T-cell (primary cell): Measurements from ENCODE around the gene MIPOL1. TPM values are rescaled to one million over a fixed set of nuclear protein-coding genes. Genes with fewer than 3 reads are reported as not detected.
"Not testable (repeated sequence)": the region's sequence is repeated elsewhere in the genome, so short reads cannot be mapped to it uniquely, and the experiment has no call there.

ENCODE experiments used
- ATAC-seq, 4 experiments: fragments of 200-7000 bp in 3 of 4; fragments of 150-1000 bp in 1 of 4; cut with Tn5 transposase; replicated peaks in 1 of 4; 1 replicate in 3 of 4; 2 replicates in 1 of 4; pipeline ENCODE4 v1.10.0; 2021; ENCODE audit warnings: moderate library complexity in 3 of 4, mild to moderate bottlenecking in 2 of 4, moderate number of reproducible peaks in 1 of 4
- CTCF ChIA-PET, 2 donors: fragments of 300-600 bp; sonication (Branson Sonifier 250); formaldehyde crosslinking; loops; one replicate each; lab custom pipeline; 2022; ENCODE audit warnings: antibody characterized with exemption in 2 of 2; lab: Charles Lee
- POLR2A ChIA-PET, 2 donors: fragments of 300-600 bp; sonication (Branson Sonifier 250); formaldehyde crosslinking; loops; one replicate each; lab custom pipeline; 2022; ENCODE audit warnings: antibody characterized with exemption in 2 of 2; lab: Charles Lee
- DNase-seq, 35 experiments: peaks; one replicate each; pipeline versions ENCODE4 v3.0.0 to v3.0.0-alpha.2; 2013 to 2023
- H3K27ac ChIP-seq: one replicate; pipeline ENCODE4 v1.5.1; 2013; ENCODE audit warnings: low read length
- H3K27me3 ChIP-seq, 2 experiments: replicated peaks in 1 of 2; 1 replicate in 1 of 2; 2 replicates in 1 of 2; pipeline versions ENCODE4 v1.6.1 to v1.7.0; 2013; ENCODE audit warnings: low read length in 1 of 2, mixed read lengths in 1 of 2; ENCODE audit not compliant: control insufficient read depth in 2 of 2, insufficient read depth in 2 of 2; ENCODE audit errors: extremely low read depth in 1 of 2
- H3K36me3 ChIP-seq, 2 donors: 1 replicate in 1 of 2; 2 replicates in 1 of 2; pipeline versions ENCODE4 v1.6.1 to v1.7.0; 2013; ENCODE audit warnings: low read length in 1 of 2; ENCODE audit not compliant: control insufficient read depth in 2 of 2, insufficient read depth in 1 of 2; ENCODE audit errors: extremely low read depth in 1 of 2
- H3K4me1 ChIP-seq, 2 experiments: 1 replicate in 1 of 2; 2 replicates in 1 of 2; pipeline versions ENCODE4 v1.6.1 to v1.7.0; 2013; ENCODE audit warnings: low read length in 2 of 2, mixed read lengths in 1 of 2; ENCODE audit not compliant: insufficient read depth in 2 of 2, control insufficient read depth in 1 of 2; ENCODE audit errors: extremely low read depth in 1 of 2
- H3K4me3 ChIP-seq, 2 donors: 1 replicate in 1 of 2; 2 replicates in 1 of 2; pipeline versions ENCODE4 v1.5.1 to v1.7.0; 2013; ENCODE audit warnings: mild to moderate bottlenecking in 2 of 2, low read length in 1 of 2, moderate library complexity in 1 of 2; ENCODE audit not compliant: control insufficient read depth in 1 of 2; ENCODE audit errors: extremely low read depth in 1 of 2
- H3K9me3 ChIP-seq: 2 replicates; pipeline ENCODE4 v1.7.0; 2013
- H3K27ac Mint-ChIP-seq, 2 donors: one replicate each; pipeline ENCODE4 v1.8.0; 2020 to 2021; ENCODE audit warnings: mild to moderate bottlenecking in 2 of 2, mixed read lengths in 2 of 2
- H3K27me3 Mint-ChIP-seq, 2 donors: one replicate each; pipeline ENCODE4 v1.8.0; 2021 to 2022; ENCODE audit warnings: mixed read lengths in 2 of 2
- H3K36me3 Mint-ChIP-seq: one replicate; pipeline ENCODE4 v1.8.0; 2021; ENCODE audit warnings: mixed read lengths
- H3K4me1 Mint-ChIP-seq, 3 donors: one replicate each; pipeline ENCODE4 v1.8.0; 2020 to 2022; ENCODE audit warnings: mixed read lengths in 3 of 3, mild to moderate bottlenecking in 1 of 3
- H3K4me3 Mint-ChIP-seq, 3 donors: one replicate each; pipeline ENCODE4 v1.8.0; 2020 to 2022; ENCODE audit warnings: mild to moderate bottlenecking in 3 of 3, mixed read lengths in 3 of 3, moderate library complexity in 3 of 3
- H3K9me3 Mint-ChIP-seq, 3 donors: one replicate each; pipeline ENCODE4 v1.8.0; 2020 to 2022; ENCODE audit warnings: mixed read lengths in 3 of 3
- WGBS: methylation state at CpG from one replicate; pipeline ENCODE4 v1.1.5; 2013; ENCODE audit warnings: missing lambda C conversion rate; ENCODE audit not compliant: insufficient coverage; 5-methylcytosine and 5-hydroxymethylcytosine counted together
- total RNA-seq, 35 experiments: library from RNA in 6 of 35; stranded (reverse) in 6 of 35; fragments of 120-200 nt in 1 of 35; gene quantifications; one replicate each; pipeline versions ENCODE4 v1.2.1 to v1.2.4 and lab custom pipeline; 2013 to 2026

MIPOL1 gene
- total RNA-seq, 5 donors from 2014 or later (not counting 1 experiment from before 2014, with no cell fraction given) = 0.20 to 0.49 (median 0.29) TPM; not detected in 1

- WGBS = 41% methylated on average over 2 of the region's 2 CpGs
- Histone ChIP-seq H3K36me3 (no peaks in the 10 kb centered on the region), H3K27ac (no peak overlapping the region), H3K4me3 (no peak overlapping the region), H3K4me1 (no peaks in the 10 kb centered on the region), H3K27me3 (no peaks in the 10 kb centered on the region), H3K9me3 (no peaks in the 10 kb centered on the region)
- Mint-ChIP-seq H3K27ac (no peak overlapping the region), H3K4me1 (no peaks in the 10 kb centered on the region), H3K9me3 (peaks cover 5 to 19% (median 5%) of the 10 kb centered on the region in 3 donors), H3K27me3 (no peaks in the 10 kb centered on the region), H3K4me3 (no peak overlapping the region), H3K36me3 (no peaks in the 10 kb centered on the region)
- no peak for DNase-seq
- ChIA-PET CTCF (no interaction called here), POLR2A (no interaction called here)
- no peak for ATAC-seq
Measured at GRCh38 chr14:37447883-37448391, 250.2 kb downstream of the MIPOL1 start.

- no peaks in the 10 kb centered on the region for H3K27me3 ChIP-seq
Measured at GRCh38 chr14:37452323-37452722, 254.6 kb downstream of the MIPOL1 start.

GRCh38 chr14:37453985-37454384, 256.2 kb downstream of the MIPOL1 start:
- H3K36me3 Mint-ChIP-seq = no peaks in the 10 kb centered on the region
- Histone ChIP-seq H3K4me1 (no peaks in the 10 kb centered on the region), H3K27me3 (no peaks in the 10 kb centered on the region), H3K36me3 (no peaks in the 10 kb centered on the region), H3K27ac (no peak overlapping the region), H3K4me3 (no peak overlapping the region), H3K9me3 (no peaks in the 10 kb centered on the region)
- ATAC-seq (no peak), DNase-seq (no peak)
- no peak overlapping the region for H3K27ac Mint-ChIP-seq
- POLR2A ChIA-PET = interaction anchor here (0.5 to 0.6 kb wide), 2 partner anchors 10 to 429 kb away, joined by 3 read pairs; no protein-coding TSS in a partner anchor
- peaks cover 6 to 25% (median 16%) of the 10 kb centered on the region in 3 donors for H3K9me3 Mint-ChIP-seq
- CTCF ChIA-PET = interaction anchor here in 1 of 2 donors (0.5 kb wide), 1 partner anchor 24 kb away, joined by 3 read pairs; no protein-coding TSS in a partner anchor
- no peaks in the 10 kb centered on the region for H3K4me1 Mint-ChIP-seq
- H3K4me3 Mint-ChIP-seq = no peak overlapping the region
- 70% methylated on average over 1 of the region's 1 CpG for WGBS
- H3K27me3 Mint-ChIP-seq = no peaks in the 10 kb centered on the region

More at GRCh38 chr14:37452323-37452722, 254.6 kb downstream of the MIPOL1 start:
- ChIA-PET POLR2A (no interaction called here), CTCF (no interaction called here)
- Histone ChIP-seq H3K36me3 (no peaks in the 10 kb centered on the region), H3K4me1 (no peaks in the 10 kb centered on the region), H3K4me3 (no peak overlapping the region), H3K27ac (no peak overlapping the region), H3K9me3 (no peaks in the 10 kb centered on the region)
- Mint-ChIP-seq H3K27ac (no peak overlapping the region), H3K9me3 (peaks cover 2 to 25% (median 9%) of the 10 kb centered on the region in 3 donors), H3K27me3 (no peaks in the 10 kb centered on the region), H3K4me1 (no peaks in the 10 kb centered on the region), H3K4me3 (no peak overlapping the region), H3K36me3 (no peaks in the 10 kb centered on the region)
- ATAC-seq (no peak), DNase-seq (no peak)

- no peaks in the 10 kb centered on the region for H3K36me3 ChIP-seq
- ATAC-seq (no peak), DNase-seq (no peak)
- no peaks in the 10 kb centered on the region for H3K4me1 ChIP-seq
- H3K9me3 Mint-ChIP-seq = peaks cover 18 to 32% (median 21%) of the 10 kb centered on the region in 3 donors
- ChIA-PET CTCF (no interaction called here), POLR2A (interaction anchor here (0.5 to 0.6 kb wide), 2 partner anchors 27 to 53 kb away, joined by 3 to 5 read pairs; no protein-coding TSS in a partner anchor)
- H3K4me1 Mint-ChIP-seq = no peaks in the 10 kb centered on the region
- H3K4me3 ChIP-seq = no peak overlapping the region
- no peak overlapping the region for H3K27ac Mint-ChIP-seq
- H3K27me3 Mint-ChIP-seq = no peaks in the 10 kb centered on the region
- no peak overlapping the region for H3K4me3 Mint-ChIP-seq
- no peak overlapping the region for H3K27ac ChIP-seq
- no peaks in the 10 kb centered on the region for H3K27me3 ChIP-seq
- no peaks in the 10 kb centered on the region for H3K36me3 Mint-ChIP-seq
- no peaks in the 10 kb centered on the region for H3K9me3 ChIP-seq
Measured at GRCh38 chr14:37457334-37457733, 259.6 kb downstream of the MIPOL1 start.

GRCh38 chr14:37462426-37462825, 264.7 kb downstream of the MIPOL1 start:
- POLR2A ChIA-PET, H3K4me1 Mint-ChIP-seq, H3K9me3 ChIP-seq, H3K27ac ChIP-seq, H3K4me3 ChIP-seq, H3K36me3 ChIP-seq, H3K27ac Mint-ChIP-seq, H3K27me3 Mint-ChIP-seq, DNase-seq, H3K27me3 ChIP-seq, H3K4me1 ChIP-seq, H3K4me3 Mint-ChIP-seq, H3K36me3 Mint-ChIP-seq, ATAC-seq, CTCF ChIA-PET: not testable (repeated sequence)
- H3K9me3 Mint-ChIP-seq = peaks cover 32 to 40% (median 33%) of the 10 kb centered on the region in 3 donors
- WGBS = 100% methylated on average over 1 of the region's 1 CpG

GRCh38 chr14:37464192-37464858, 266.6 kb downstream of the MIPOL1 start:
- Histone ChIP-seq H3K9me3 (no peaks in the 10 kb centered on the region), H3K27ac (no peak overlapping the region), H3K4me1 (no peaks in the 10 kb centered on the region), H3K27me3 (no peaks in the 10 kb centered on the region), H3K4me3 (no peak overlapping the region), H3K36me3 (no peaks in the 10 kb centered on the region)
- H3K27ac Mint-ChIP-seq = no peak overlapping the region
- no CpG with 5 or more reads among the region's 3 CpGs for WGBS
- H3K27me3 Mint-ChIP-seq = no peaks in the 10 kb centered on the region
- peaks cover 33 to 37% (median 36%) of the 10 kb centered on the region in 3 donors for H3K9me3 Mint-ChIP-seq
- H3K4me3 Mint-ChIP-seq = no peak overlapping the region
- ATAC-seq (no peak), DNase-seq (no peak)
- CTCF ChIA-PET = no interaction called here
- POLR2A ChIA-PET = no interaction called here
- no peaks in the 10 kb centered on the region for H3K36me3 Mint-ChIP-seq
- no peaks in the 10 kb centered on the region for H3K4me1 Mint-ChIP-seq
